Right lobe of liver (tissue), 4 donors: ENCODE measurements around the gene ASAP2.

Experiments
- CTCF ChIP-seq, 4 donors: fragments of 200-600 bp in 3 of 4; fragments of 450-650 bp in 1 of 4; IDR thresholded peaks; one replicate each; pipeline versions ENCODE4 v1.5.1 to v1.8.0; 2016 to 2022; ENCODE audit warnings: antibody characterized with exemption in 4 of 4, mild to moderate bottlenecking in 2 of 4
- POLR2A ChIP-seq: fragments of 450-650 bp; IDR thresholded peaks from one replicate; pipeline ENCODE4 v1.6.1; 2017; ENCODE audit warnings: antibody characterized with exemption, mild to moderate bottlenecking
- donor health status: DM: no; HTN: no; CAD: no.
- donor health status: DM: no; HTN: no; CAD: no.
- donor health status: DM: no; HTN: yes; CAD: no.

GRCh38 chr2:9250498-9251153 is 44.0 kb downstream of the ASAP2 start:
- TF ChIP-seq CTCF (IDR thresholded peaks at IDR 0.05): no peak
- no peak for TF ChIP-seq POLR2A
